BJ (cell line): ENCODE measurements around the gene GALNT3. TPM values are rescaled to one million over a fixed set of nuclear protein-coding genes. Genes with fewer than 3 reads are reported as not detected.

Experiments used
- CTCF ChIA-PET: fragments of 350-600 bp; formaldehyde crosslinking; extraction: SDS; loops from one replicate; lab custom pipeline; 2021; ENCODE audit warnings: antibody characterized with exemption, inconsistent platforms; lab: Yijun Ruan, JAX
- POLR2A ChIA-PET: fragments of 300-600 bp; sonication (Branson Sonifier 250); formaldehyde crosslinking; extraction: SDS; loops from one replicate; lab custom pipeline; 2021; ENCODE audit warnings: antibody characterized with exemption; lab: Charles Lee
- DNase-seq: peaks from one replicate; pipeline ENCODE4 v3.0.0-alpha.2; 2011; ENCODE audit warnings: low read depth
- H3K27me3 ChIP-seq: 2 replicates; pipeline ENCODE4 v1.6.0; 2011; ENCODE audit warnings: low read length; ENCODE audit not compliant: control insufficient read depth, insufficient read depth
- H3K36me3 ChIP-seq: 2 replicates; pipeline ENCODE4 v1.5.1; 2011; ENCODE audit warnings: low read length; ENCODE audit not compliant: control insufficient read depth, insufficient read depth
- H3K4me3 ChIP-seq: 2 replicates; pipeline ENCODE4 v1.5.1; 2011; ENCODE audit warnings: low read depth, mild to moderate bottlenecking, control low read depth, low read length
- CTCF ChIP-seq: IDR thresholded peaks from 2 replicates; pipeline ENCODE4 v1.5.1; 2011; ENCODE audit warnings: low read depth, mild to moderate bottlenecking, control low read depth, inconsistent platforms, low read length, moderate library complexity; ENCODE audit not compliant: insufficient read depth
- polyA plus RNA-seq: library from polyadenylated mRNA; depleted of rRNA; stranded (reverse); fragments of >200 nt; gene quantifications from 2 replicates; pipeline ENCODE4 v1.2.3, GENCODE V29; 2011

Gene GALNT3
- polyA plus RNA-seq, 1 experiment = 2.4 TPM

- TF ChIP-seq CTCF = no peak
- no peak for DNase-seq
- Histone ChIP-seq H3K27me3 (no peaks in the 10 kb centered on the region), H3K36me3 (no peaks in the 10 kb centered on the region), H3K4me3 (no peak overlapping the region)
- POLR2A ChIA-PET = no interaction called here
- CTCF ChIA-PET = interaction anchor here (1.6 kb wide), 1 partner anchor 38 kb away, joined by 6 read pairs; no protein-coding TSS in a partner anchor
Measured at GRCh38 chr2:165835363-165835762, 41.3 kb upstream of the GALNT3 start.

GRCh38 chr2:165833156-165833555 lies 39.1 kb upstream of the GALNT3 start:
- CTCF ChIA-PET = no interaction called here
- POLR2A ChIA-PET = no interaction called here
- H3K36me3 ChIP-seq = no peaks in the 10 kb centered on the region
- H3K4me3 ChIP-seq = no peak overlapping the region
- peak; percentile 35 for DNase-seq
- TF ChIP-seq CTCF = no peak
- no peaks in the 10 kb centered on the region for H3K27me3 ChIP-seq

- ChIA-PET CTCF (no interaction called here), POLR2A (no interaction called here)
- no peak for DNase-seq
- Histone ChIP-seq H3K36me3 (no peaks in the 10 kb centered on the region), H3K4me3 (no peak overlapping the region), H3K27me3 (no peaks in the 10 kb centered on the region)
- TF ChIP-seq CTCF = no peak
Measured at GRCh38 chr2:165827921-165828276, 33.9 kb upstream of the GALNT3 start.

GRCh38 chr2:165827016-165827920 lies 33.2 kb upstream of the GALNT3 start:
- Histone ChIP-seq H3K4me3 (no peak overlapping the region), H3K27me3 (no peaks in the 10 kb centered on the region), H3K36me3 (no peaks in the 10 kb centered on the region)
- no peak for TF ChIP-seq CTCF
- DNase-seq = no peak
- POLR2A ChIA-PET = no interaction called here
- CTCF ChIA-PET = no interaction called here

- ChIA-PET POLR2A (no interaction called here), CTCF (no interaction called here)
- Histone ChIP-seq H3K27me3 (no peaks in the 10 kb centered on the region), H3K36me3 (no peaks in the 10 kb centered on the region), H3K4me3 (no peak overlapping the region)
- TF ChIP-seq CTCF = no peak
- no peak for DNase-seq
Measured at GRCh38 chr2:165825041-165825440, 31.0 kb upstream of the GALNT3 start.
